HG03025 (cell line): ENCODE data around the gene USP48.
"Not testable (repeated sequence)": the region's sequence is repeated elsewhere in the genome, so short reads cannot be mapped to it uniquely, and the experiment has no call there.

ENCODE experiments used
- ATAC-seq: cut with Tn5 transposase; IDR thresholded peaks from one replicate; pipeline ENCODE4 v1.9.1; 2021; ENCODE audit warnings: mild to moderate bottlenecking, moderate library complexity; ENCODE audit not compliant: unreplicated experiment, low FRiP score

The USP48 gene

DNA sequence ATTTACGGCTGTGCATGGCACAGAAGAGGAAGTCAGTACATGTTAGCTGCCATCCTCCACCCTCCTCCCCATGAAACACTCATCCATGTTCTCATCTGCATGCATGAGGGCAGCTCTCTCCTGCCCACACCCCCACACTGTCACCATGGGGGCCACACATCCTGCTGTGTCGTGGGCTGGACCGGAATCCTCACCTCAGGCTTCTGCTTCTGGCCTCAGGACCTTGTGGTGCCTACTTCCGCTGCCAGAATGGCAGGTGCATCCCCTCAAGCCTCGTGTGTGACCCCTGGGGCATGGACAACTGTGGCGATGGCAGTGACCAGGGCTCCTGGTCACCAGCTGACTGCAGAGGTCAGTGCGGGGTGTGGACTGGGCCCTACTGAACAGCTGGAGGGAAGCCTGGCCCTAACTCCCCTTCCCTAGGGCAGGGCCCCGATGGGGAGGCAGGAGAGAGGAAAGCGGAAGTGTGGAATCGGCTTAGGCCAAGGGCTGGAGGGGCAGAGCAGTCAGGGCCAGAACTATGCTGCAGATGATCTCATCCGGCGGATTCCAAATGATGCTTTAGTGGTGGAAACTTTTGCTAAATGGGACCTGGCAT is 32.9 kb upstream of the USP48 start:
- no peak for ATAC-seq

DNA sequence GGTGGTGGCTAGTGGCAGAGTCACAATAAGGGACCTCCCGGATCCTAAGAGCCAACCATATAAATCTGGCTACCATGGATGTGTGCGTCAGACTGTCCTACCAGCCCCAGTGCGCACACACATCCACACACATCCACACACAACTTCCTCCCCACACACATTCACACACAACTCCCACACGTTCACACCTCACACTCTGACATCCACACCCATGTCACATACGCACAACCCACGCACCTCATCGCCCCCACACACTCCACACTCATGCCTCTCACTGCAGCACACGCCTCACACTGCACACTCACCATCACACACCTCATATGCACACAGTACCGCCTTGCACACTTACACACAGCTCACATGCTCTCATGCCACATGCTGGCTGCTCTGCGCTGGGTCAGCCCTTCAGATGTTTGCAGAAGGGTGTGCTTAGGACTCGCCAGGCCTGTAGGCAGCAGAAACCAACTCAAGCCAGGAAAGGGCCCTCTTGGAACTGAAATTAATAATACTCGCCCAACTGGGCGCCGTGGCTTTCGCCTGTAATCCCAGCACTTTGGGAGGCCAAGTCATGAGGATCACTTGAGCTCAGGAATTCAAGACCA is 32.1 kb upstream of the USP48 start:
- ATAC-seq = no peak

DNA sequence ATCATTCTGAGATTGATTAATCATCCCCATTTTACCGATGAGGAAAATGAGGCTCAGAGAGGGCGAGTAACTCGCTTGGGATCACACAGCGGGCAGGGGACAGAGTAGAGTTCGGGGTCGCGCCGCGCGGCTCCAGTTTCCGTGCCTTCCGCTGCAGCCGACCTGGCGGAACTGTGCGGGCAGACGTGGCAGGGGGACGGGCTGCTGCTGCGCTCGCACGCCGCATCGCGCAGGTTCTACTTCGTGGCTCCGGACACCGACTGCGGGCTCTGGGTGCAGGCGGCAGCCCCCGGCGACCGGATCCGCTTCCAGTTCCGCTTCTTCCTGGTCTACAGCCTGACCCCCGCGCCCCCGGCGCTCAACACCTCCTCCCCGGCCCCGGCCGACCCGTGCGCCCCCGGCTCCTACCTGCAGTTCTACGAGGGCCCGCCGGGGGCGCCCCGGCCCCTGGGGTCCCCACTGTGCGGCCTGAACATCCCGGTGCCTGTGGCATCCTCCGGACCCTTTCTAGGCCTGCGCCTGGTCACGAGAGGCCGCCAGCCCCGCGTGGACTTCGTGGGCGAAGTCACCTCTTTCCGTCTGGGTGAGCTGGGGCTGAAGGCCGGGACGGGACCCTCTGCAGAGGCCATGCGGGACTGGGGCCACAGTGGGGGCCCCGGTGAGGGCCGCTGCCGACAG is 31.4 kb upstream of the USP48 start:
- ATAC-seq = no peak

DNA sequence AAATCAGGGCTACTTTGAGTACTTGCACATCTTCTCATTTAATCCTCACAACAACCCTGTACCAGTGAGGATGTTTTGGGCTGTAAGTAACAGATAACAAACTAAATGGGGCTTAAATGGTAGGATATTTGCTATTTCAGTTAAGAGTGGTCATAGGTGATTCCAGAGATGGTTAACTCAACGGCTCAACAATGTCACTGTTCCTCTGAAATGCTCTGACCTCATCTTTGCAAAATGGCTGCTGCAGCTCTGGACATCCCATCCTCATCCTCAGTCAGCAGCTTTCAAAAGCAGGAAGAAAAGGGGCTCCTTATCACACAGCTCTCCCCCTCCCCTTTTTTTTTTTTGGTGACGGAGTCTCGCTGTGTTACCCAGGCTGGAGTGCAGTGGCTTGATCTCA is 30.6 kb upstream of the USP48 start:
- ATAC-seq = no peak

DNA sequence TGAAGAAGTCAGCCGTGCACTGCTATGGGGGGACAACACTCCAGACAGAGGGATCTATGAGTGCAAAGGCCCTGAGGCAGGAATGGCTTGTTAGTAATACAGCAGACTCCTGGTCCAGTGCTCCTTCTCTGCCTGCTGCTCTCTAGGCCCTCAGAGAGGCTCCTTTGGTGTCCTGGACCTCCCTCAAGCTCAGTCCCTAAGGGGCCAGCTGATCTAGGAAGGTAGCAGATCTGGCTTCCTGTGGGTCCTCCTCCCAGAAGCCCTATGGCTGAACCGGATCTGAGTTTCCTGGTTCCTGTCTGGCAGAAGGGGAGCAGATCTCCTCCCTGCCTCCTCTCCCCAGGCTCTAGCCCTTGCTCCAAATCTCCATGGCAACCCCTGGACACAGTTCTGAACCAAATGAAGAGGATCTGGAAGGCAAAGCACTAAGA is 28.9 kb upstream of the USP48 start, which contains the start of gene LDLRAD2:
Gene LDLRAD2, plus strand, starts transcription at position 391 of the 431 bp plus-strand sequence. CDS start 187 bp downstream, outside the sequence.
- ATAC-seq = no peak

DNA sequence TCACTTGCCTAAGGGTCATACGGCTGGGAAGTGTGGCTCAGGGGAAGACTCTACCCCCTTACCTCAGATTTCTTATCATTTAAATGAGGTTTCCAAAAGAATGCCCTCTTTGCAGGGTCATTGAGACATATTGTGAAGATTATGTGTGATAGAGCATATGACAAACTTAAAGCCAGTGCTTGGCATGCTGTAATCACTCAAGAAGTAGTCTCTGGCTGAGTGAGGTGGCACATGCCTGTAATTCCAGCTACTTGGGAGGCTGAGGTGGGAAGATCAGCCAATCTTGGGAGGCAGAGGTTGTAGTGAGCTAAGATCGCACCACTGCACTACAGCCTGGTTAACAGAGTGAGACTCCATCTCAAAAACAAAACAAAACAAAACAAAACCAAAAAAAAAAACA is 21.6 kb upstream of the USP48 start:
- no peak for ATAC-seq

DNA sequence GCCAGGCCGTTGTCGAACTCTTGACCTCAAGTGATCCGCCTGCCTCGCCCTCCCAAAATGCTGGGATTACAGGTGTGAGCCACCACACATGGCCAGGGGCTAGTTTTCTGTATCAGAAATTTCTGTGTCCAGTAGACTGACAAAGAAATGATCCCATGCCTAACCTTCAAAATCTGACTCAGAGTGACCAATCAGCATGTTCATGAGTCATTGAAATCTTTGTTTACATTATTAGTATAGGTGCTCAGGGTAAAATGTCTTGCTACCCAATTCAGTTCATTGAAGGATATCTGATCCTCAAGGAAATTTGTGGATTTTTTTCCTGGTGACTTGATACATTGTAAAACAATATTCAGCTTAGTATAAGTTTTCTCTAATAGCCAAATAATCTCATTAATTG is 18.2 kb upstream of the USP48 start:
- ATAC-seq = no peak

DNA sequence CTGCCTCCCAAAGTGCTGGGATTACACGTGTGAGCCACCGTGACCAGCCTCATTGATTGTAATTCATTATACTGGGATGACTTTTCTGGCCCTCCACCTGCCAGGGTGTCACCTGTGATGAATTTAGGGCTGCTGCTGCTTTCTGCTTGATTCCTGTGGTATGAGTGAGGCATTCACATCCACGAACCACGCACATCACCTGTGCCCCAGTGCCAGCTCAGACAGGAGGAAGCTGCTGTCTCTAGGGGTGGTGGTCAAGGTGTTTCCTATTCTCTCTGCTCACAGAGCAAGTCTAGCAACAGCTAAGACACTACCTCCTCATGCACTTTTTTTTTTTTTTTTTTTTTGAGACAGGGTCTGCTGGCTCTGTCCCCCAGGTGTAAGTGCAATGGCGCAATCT is 16.8 kb upstream of the USP48 start:
- ATAC-seq = no peak

DNA sequence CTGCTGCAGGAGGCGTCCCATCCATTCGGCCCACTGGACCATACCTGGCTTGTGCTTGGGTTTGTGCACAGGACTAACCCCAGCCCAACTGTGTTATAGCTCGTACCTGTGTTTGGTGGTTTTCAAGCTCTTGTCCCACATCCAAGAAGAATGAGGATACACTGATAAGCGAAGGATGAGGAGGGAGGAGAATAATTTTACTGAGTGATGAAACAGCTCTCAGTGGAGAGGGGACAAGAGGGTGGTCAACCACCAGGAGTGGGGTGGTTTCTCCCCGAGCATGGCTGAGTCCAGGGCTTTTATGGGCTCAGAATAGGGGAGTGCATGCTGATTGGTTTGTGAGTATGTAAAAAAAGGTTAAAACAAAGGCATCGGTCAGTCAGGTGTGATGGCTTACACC is 12.1 kb upstream of the USP48 start:
- ATAC-seq = no peak

DNA sequence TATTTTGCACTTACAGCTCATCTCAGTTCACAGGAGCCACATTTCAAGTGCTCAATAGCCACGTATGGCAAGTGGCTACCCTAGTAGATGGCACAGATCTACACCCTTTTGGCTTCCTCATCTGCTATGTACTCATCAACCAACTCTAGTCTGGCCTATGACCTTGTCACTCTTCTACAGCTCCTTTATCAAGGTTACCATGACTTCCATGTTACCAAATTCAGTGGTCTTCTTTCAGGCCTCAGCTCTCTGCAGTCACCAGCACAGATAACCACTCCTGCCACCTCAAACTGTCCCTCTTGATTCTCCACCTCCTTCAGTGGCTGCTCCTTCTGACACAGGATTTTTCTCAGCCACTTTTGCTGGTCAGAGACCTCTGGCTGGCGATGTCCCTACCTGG is 11.7 kb upstream of the USP48 start:
- ATAC-seq = no peak

DNA sequence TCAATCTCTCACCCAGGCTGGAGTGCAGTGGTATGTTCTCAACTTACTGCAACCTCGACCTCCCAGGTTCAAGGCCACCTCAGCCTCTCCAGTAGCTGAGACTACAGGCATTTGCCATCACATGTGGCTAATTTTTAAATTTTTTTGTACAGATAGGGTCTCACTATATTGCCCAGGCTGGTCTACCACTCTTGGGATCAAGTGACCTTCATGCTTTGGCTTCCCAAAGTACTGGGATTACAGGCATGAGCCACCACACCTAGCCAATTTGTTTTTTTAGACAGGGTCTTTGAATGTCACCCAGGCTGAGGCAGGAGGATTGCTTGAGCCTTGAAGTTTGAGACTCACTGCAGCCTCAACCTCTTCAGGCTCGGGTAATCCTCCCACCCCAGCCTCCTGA is 10.2 kb upstream of the USP48 start:
- no peak for ATAC-seq

DNA sequence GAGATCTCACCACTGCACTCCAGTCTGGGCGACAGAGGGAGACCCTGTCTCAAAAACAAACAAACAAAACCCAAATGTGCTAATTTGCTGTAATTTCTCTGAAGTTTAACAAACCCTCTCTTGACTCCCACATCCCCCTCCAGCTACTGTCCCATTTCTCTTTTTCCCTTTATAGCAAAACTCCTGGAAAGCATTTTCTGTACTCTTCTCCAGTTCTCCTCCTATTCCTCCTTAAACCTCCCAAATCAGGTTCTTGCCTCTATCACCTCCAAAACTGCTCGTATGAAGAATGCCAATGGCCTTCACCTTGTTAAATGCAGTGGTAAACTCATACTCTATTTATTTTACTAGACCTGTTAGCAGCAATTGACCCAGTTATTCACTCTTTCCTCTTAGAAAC is 3.7 kb upstream of the USP48 start:
- ATAC-seq = no peak

DNA sequence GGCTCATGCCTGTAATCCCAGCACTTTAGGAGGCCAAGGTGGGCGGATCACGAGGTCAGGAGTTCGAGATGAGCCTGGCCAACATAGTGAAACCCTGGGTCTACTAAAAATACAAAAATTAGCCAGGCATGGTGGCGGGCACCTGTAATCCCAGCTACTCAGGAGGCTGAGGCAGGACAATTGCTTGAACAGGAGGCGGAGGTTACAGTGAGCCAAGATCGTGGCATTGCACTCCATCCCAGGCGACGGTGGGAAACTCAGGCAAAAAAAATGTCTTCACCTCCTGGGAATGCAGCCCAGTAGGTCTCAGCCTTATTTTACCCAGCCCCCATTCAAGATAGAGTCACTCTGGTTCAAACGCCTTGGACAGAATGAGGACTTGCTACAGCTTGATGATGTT is 2.8 kb upstream of the USP48 start:
- not testable (repeated sequence) for ATAC-seq

DNA sequence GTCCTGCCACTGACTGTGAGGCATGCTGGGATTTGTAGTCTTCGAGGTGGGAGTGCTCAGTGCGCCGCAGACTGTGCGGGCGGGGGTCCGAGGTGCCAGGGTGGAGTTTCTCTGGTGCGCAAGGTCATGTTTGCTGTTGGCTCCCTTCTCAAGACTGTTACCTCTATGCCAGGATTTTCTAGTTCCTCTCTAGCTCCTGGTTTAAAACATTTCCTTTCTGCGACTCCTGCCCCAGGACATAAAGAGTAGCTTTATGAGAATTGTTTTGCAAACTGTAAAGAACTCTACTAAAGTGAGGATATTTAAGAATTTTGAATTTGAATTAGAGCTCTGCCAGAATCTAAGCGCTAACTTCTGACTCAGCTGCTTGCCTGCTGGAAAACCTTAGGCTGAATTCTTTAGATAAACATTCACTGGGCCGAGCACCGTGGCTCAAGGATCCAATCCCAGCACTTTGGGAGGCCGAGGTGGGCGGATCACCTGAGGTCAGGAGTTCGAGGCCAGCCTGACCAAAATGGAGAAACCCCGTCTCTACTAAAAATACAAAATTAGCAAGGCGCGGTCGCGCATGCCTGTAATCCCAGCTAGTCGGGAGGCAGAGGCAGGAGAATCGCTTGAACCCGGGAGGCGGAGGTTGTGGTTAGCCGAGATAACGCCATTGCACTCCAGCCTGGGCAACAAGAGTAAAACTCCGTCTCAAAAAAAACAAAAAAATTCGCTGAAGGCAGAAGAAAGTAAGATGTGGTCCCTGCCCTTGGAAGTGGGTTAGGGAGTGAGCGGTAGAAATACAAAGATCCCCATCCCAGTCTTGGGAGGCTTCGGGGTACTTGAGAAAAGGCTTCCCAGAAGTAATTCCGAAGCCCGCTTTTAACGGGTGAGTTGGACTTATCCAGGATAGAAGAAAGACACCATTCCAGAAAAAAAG is 992 bp upstream of the USP48 start:
- no peak for ATAC-seq

DNA sequence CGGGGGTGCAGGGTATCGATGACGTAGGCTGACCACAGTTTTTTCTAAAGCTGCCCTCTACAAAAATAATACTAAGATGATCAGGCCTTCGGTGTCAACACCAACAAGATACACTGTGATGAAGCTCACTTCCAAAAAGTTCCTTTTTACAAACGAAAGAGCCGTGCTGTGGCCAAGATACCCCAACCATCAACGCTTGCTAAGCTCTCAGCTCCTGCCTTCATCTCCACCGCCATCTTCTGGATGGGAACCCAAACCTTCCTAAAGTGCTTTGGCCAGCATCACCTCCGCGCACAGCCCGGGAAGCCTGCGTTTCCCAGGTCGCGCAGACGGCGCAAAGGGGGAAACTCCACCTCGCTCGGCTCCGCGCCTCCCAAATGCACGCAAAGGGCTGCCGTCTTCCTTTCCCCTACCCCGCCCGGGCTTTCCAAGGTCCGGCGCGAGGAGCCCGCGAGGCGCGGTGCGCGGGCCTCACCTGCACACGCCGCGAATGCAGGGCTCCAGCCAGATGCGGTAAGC is 541 bp downstream of the USP48 start:
- ATAC-seq = no peak

DNA sequence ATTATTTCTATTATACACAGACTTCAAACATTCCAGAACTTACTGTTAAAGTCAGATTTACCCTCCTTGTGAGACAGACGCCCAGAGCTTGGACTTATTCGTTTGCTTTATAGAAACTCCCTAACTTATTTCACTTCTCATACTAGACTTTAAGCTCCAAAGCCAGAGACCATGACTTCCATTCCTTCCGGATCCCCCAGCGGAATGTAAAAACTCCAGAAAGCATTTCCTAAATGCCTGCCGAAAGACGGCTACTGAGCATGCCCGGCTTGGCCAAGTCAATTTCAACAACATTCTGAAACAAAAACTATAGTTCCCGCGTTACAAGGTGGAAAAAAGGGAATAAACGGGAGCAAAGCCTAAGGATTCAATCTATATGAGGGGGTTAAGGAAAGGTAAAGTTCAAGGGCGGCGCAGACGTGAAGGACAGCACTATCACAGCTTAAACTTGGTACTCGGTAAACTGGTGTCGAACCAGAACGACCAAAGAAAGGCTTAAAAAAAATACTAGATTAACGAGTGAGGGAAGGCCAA is 1.1 kb downstream of the USP48 start:
- ATAC-seq = no peak

DNA sequence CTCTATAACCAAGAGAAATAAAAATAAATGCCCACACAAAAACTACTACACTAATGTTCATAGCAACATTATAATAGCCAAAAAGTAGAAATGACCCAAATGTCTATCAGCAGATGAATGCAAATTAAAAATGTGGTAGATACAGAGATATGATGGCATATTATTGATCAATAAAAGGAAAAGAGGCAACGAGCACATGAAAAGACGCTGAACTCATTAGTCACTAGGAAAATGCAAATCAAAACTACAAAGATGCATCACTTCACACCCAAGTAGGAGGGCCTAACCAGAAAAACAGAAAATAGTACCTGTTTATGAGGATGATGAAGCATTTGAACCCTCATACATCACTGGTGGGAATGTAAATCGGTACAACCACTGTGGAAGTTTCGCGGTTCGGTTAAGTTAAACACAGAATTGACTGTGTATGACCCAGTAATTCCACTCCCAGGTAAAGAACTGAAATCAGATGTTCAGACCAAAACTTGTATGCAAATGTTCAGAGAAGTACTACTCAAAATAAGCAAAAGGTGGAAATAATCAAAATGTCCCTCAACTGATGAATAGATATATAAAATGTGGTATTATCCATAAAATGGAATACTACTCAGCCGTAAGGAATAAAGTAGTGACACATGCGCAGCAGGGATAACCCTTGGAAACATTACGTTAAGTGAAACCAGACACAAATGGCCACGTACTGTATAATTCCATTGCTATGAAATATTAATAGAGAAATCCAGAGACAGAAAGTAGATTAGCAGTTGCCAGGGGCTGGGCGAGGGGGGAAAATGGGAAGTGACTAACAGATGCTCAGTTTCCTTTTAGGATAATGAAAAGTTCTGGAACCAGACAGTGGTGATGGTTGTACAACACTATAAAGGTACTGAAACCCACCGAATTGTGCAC is 3.1 kb downstream of the USP48 start:
- no peak for ATAC-seq

DNA sequence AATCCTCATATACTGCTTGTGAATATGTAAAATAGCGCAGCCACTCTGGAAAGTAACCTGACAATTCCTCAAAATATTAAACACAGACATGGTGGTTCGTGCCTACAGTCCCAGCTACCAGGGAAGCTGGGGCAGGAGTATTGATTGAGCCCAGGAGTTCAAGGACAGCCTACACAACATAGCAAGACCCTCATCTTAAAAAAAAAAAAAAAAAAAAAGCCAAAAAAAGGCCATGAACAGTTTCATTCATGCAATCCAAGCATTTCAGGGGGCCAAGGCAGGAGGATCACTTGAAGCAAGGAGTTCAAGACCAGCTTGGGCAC is 4.6 kb downstream of the USP48 start:
- no peak for ATAC-seq

DNA sequence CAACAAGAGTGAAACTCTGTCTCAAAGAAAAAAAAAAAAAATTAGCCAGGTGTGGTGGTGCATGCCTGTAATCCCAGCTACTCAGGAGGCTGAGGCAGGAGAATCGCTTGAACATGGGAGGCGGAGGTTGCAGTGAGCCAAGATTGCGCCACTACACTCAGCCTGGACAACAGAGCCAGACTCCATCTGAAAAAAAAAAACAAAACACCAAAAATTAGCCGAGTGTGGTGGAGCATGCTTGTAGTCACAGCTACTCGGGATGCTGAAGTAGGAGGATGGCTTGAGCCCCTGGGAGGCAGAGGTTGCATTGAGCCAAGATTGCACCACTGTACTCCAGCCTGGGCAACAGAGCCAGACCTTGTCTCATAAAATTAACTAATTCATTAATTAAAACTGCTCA is 6.0 kb downstream of the USP48 start:
- ATAC-seq = not testable (repeated sequence)
